Common myeloid progenitor, CD34-positive (primary cell): ENCODE results near the gene ANKRD44.

Source experiments
- CTCF ChIA-PET: fragments of 350-600 bp; sonication (Branson Sonifier 250); formaldehyde crosslinking; loops from one replicate; lab custom pipeline; 2021; ENCODE audit warnings: antibody characterized with exemption; lab: Charles Lee
- POLR2A ChIA-PET: fragments of 350-600 bp; sonication (Branson Sonifier 250); formaldehyde crosslinking; loops from one replicate; lab custom pipeline; 2021; ENCODE audit warnings: antibody characterized with exemption; lab: Charles Lee
- DNase-seq, 3 donors: peaks; one replicate each; pipeline versions ENCODE4 v3.0.0 to v3.0.0-alpha.2; 2013
- H3K27ac ChIP-seq, 2 experiments: 1 replicate in 1 of 2; 2 replicates in 1 of 2; pipeline ENCODE4 v1.7.0; 2013; ENCODE audit warnings: inconsistent platforms in 2 of 2, low read length in 2 of 2, mild to moderate bottlenecking in 2 of 2, low read depth in 1 of 2, moderate library complexity in 1 of 2; ENCODE audit not compliant: severe bottlenecking in 2 of 2, insufficient read depth in 1 of 2, poor library complexity in 1 of 2
- H3K27me3 ChIP-seq, 5 experiments: replicated peaks in 2 of 5; 1 replicate in 3 of 5; 2 replicates in 2 of 5; pipeline versions ENCODE4 v1.6.1 to v1.7.0; 2013; ENCODE audit warnings: low read length in 4 of 5, mild to moderate bottlenecking in 2 of 5, moderate library complexity in 2 of 5, inconsistent platforms in 1 of 5; ENCODE audit not compliant: insufficient read depth in 5 of 5, control insufficient read depth in 4 of 5
- H3K36me3 ChIP-seq, 4 experiments: 1 replicate in 2 of 4; 2 replicates in 2 of 4; pipeline versions ENCODE4 v1.6.1 to v1.7.0; 2013; ENCODE audit warnings: low read length in 3 of 4, control low read depth in 1 of 4, mild to moderate bottlenecking in 1 of 4; ENCODE audit not compliant: control insufficient read depth in 4 of 4, insufficient read depth in 4 of 4
- H3K4me1 ChIP-seq, 4 experiments: 1 replicate in 3 of 4; 2 replicates in 1 of 4; pipeline versions ENCODE4 v1.6.1 to v1.7.1; 2013; ENCODE audit warnings: low read length in 3 of 4, mild to moderate bottlenecking in 3 of 4, control low read depth in 1 of 4, inconsistent platforms in 1 of 4, moderate library complexity in 1 of 4; ENCODE audit not compliant: control insufficient read depth in 4 of 4, insufficient read depth in 4 of 4; ENCODE audit errors: control extremely low read depth in 1 of 4
- H3K4me3 ChIP-seq, 7 experiments: 1 replicate in 4 of 7; 2 replicates in 3 of 7; pipeline versions ENCODE4 v1.5.1 to v1.7.0; 2013; ENCODE audit warnings: mild to moderate bottlenecking in 7 of 7, low read length in 6 of 7, moderate library complexity in 6 of 7, inconsistent platforms in 2 of 7, low read depth in 2 of 7, control low read depth in 1 of 7; ENCODE audit not compliant: insufficient read depth in 4 of 7, control insufficient read depth in 1 of 7; ENCODE audit errors: extremely low read depth in 1 of 7
- H3K9me3 ChIP-seq, 5 experiments: 1 replicate in 4 of 5; 2 replicates in 1 of 5; pipeline versions ENCODE4 v1.6.1 to v1.7.1; 2013; ENCODE audit warnings: low read length in 4 of 5, mild to moderate bottlenecking in 2 of 5, inconsistent platforms in 1 of 5, low read depth in 1 of 5, moderate library complexity in 1 of 5; ENCODE audit not compliant: control insufficient read depth in 4 of 5, insufficient read depth in 2 of 5; ENCODE audit errors: control extremely low read depth in 1 of 5
- WGBS: methylation state at CpG from one replicate; pipeline ENCODE4 v1.1.5; 2013; ENCODE audit not compliant: insufficient coverage; 5-methylcytosine and 5-hydroxymethylcytosine counted together

The ANKRD44 gene

GRCh38 chr2:197219636-197220035 is 90.9 kb downstream of the ANKRD44 start:
- no peaks in the 10 kb centered on the region for H3K9me3 ChIP-seq
- DNase-seq: no peak
- H3K36me3 ChIP-seq: no peaks in the 10 kb centered on the region
- peaks cover 19 to 35% (median 25%) of the 10 kb centered on the region in 4 experiments for H3K4me1 ChIP-seq
- ChIA-PET POLR2A (no interaction called here), CTCF (interaction anchor here (1.5 to 2.1 kb wide), 4 partner anchors 10 to 19 kb away, joined by 4 to 7 read pairs (median 5); no protein-coding TSS in a partner anchor)
- WGBS: 100% methylated on average over 1 of the region's 4 CpGs
- H3K4me3 ChIP-seq: no peak overlapping the region
- no peaks in the 10 kb centered on the region for H3K27me3 ChIP-seq
- no peak overlapping the region for H3K27ac ChIP-seq

DNA sequence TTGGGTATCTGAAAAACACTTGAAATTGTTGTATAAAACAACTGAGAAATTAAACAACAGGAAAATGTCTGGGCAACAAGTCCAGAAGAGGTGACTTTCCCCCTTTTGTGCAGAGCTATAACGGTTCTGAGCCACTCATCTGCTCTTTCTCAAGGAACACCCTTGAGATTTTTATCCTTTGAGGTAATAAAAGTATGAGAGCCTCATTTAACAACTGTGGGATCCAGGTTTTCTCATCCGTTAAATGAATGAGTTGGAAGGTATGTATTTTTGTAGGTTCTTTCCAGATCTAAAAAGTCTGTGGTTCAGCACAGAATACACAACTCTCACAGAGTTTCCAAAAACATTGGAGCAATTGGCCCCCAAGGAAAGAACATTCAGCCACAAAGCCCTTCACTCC is 93.0 kb downstream of the ANKRD44 start:
- no peak overlapping the region for H3K4me3 ChIP-seq
- H3K27me3 ChIP-seq: no peaks in the 10 kb centered on the region
- whole genome bisulfite sequencing: no CpG with 5 or more reads among the region's 2 CpGs
- no peaks in the 10 kb centered on the region for H3K36me3 ChIP-seq
- ChIA-PET CTCF (interaction anchor here (1.2 kb wide), 1 partner anchor 19 kb away, joined by 3 read pairs; no protein-coding TSS in a partner anchor), POLR2A (no interaction called here)
- no peak for DNase-seq
- H3K9me3 ChIP-seq: no peaks in the 10 kb centered on the region
- H3K27ac ChIP-seq: peak overlapping the region in 1 of 2 experiments; percentile 40
- peaks cover 31 to 54% (median 36%) of the 10 kb centered on the region in 4 experiments for H3K4me1 ChIP-seq

- Histone ChIP-seq H3K4me1 (peaks cover 40 to 65% (median 45%) of the 10 kb centered on the region in 4 experiments), H3K4me3 (peak overlapping the region in 1 of 7 experiments; percentile 11), H3K9me3 (no peaks in the 10 kb centered on the region), H3K27ac (peak overlapping the region in 1 of 2 experiments; percentile 30), H3K36me3 (no peaks in the 10 kb centered on the region), H3K27me3 (no peaks in the 10 kb centered on the region)
- DNase-seq: peak in 1 of 3 donors; percentile 60
- POLR2A ChIA-PET: no interaction called here
- WGBS: 33% methylated on average over 2 of the region's 5 CpGs
- CTCF ChIA-PET: interaction anchor here (0.7 to 1.1 kb wide), 2 partner anchors 11 to 90 kb away, joined by 3 to 4 read pairs; no protein-coding TSS in a partner anchor
Measured at GRCh38 chr2:197216361-197216979, 94.1 kb downstream of the ANKRD44 start.

- WGBS: 0% methylated on average over 2 of the region's 3 CpGs
- H3K9me3 ChIP-seq: no peaks in the 10 kb centered on the region
- peak overlapping the region; percentile 6 to 33 for H3K27ac ChIP-seq
- DNase-seq: peak in 1 of 3 donors; percentile 70
- H3K4me3 ChIP-seq: peak overlapping the region in 1 of 7 experiments; percentile 23
- ChIA-PET CTCF (interaction anchor here (0.7 kb wide), 1 partner anchor 91 kb away, joined by 3 read pairs; no protein-coding TSS in a partner anchor), POLR2A (interaction anchor here (1.2 kb wide), 1 partner anchor 17 kb away, joined by 4 read pairs; no protein-coding TSS in a partner anchor)
- no peaks in the 10 kb centered on the region for H3K27me3 ChIP-seq
- no peaks in the 10 kb centered on the region for H3K36me3 ChIP-seq
- H3K4me1 ChIP-seq: peaks cover 40 to 70% (median 48%) of the 10 kb centered on the region in 4 experiments
Measured at GRCh38 chr2:197215748-197216360, 94.7 kb downstream of the ANKRD44 start.

GRCh38 chr2:197212344-197213262 is 98.0 kb downstream of the ANKRD44 start:
- Histone ChIP-seq H3K36me3 (no peaks in the 10 kb centered on the region), H3K27me3 (no peaks in the 10 kb centered on the region), H3K4me3 (peak overlapping the region in 5 of 7 experiments; percentile 15 to 46 (median 23)), H3K4me1 (peaks cover 55 to 90% (median 74%) of the 10 kb centered on the region in 4 experiments), H3K27ac (peak overlapping the region in 1 of 2 experiments; percentile 29), H3K9me3 (no peaks in the 10 kb centered on the region)
- peak in 2 of 3 donors; percentile 66 to 77 for DNase-seq
- WGBS: 65% methylated on average over 2 of the region's 8 CpGs
- POLR2A ChIA-PET: no interaction called here
- CTCF ChIA-PET: interaction anchor here (0.9 to 2.9 kb wide), 9 partner anchors 11 to 99 kb away, joined by 3 to 13 read pairs (median 3); no protein-coding TSS in a partner anchor

GRCh38 chr2:197211881-197212342 is 98.7 kb downstream of the ANKRD44 start:
- Histone ChIP-seq H3K27ac (peak overlapping the region in 1 of 2 experiments; percentile 29), H3K9me3 (no peaks in the 10 kb centered on the region), H3K4me1 (peaks cover 55 to 90% (median 71%) of the 10 kb centered on the region in 4 experiments), H3K36me3 (no peaks in the 10 kb centered on the region), H3K4me3 (no peak overlapping the region), H3K27me3 (no peaks in the 10 kb centered on the region)
- ChIA-PET POLR2A (no interaction called here), CTCF (interaction anchor here (0.9 to 2.9 kb wide), 4 partner anchors 10 to 100 kb away, joined by 3 to 13 read pairs (median 6); no protein-coding TSS in a partner anchor)
- no peak for DNase-seq
- 100% methylated on average over 2 of the region's 4 CpGs for WGBS
